OCI-LY7 (cell line): Measurements from ENCODE around the gene PAM16. TPM values are rescaled to one million over a fixed set of nuclear protein-coding genes. Genes with fewer than 3 reads are reported as not detected.
"Not testable (repeated sequence)": the region's sequence is repeated elsewhere in the genome, so short reads cannot be mapped to it uniquely, and the experiment has no call there.

ENCODE experiments used
- BruUV-seq: library from RNA; stranded (reverse); fragments of 400-500 nt; replicated peaks from 2 replicates; lab custom pipeline; 2021; lab: Mats Ljungman, UMichigan
- CTCF ChIA-PET: fragments of 300-600 bp; sonication (Branson Sonifier 250); formaldehyde crosslinking; loops from one replicate; lab custom pipeline; 2022; ENCODE audit warnings: antibody characterized with exemption; ENCODE audit not compliant: unreplicated experiment; lab: Charles Lee
- POLR2A ChIA-PET: fragments of 300-600 bp; sonication (Branson Sonifier 250); formaldehyde crosslinking; loops from one replicate; lab custom pipeline; 2022; ENCODE audit warnings: antibody characterized with exemption; lab: Charles Lee
- DNase-seq: peaks from one replicate; pipeline ENCODE4 v3.0.0-alpha.2; 2015; ENCODE audit warnings: low spot score
- H2AFZ ChIP-seq: fragments of 200-600 bp; sonication (generic), shearing (Covaris generic); 2 replicates; pipeline ENCODE4 v1.6.1; 2014; ENCODE audit warnings: mild to moderate bottlenecking, antibody characterized with exemption, low read length, moderate library complexity
- H3K27ac ChIP-seq: fragments of 200-600 bp; sonication (generic); 2 replicates; pipeline ENCODE4 v1.5.1; 2014; ENCODE audit warnings: mixed run types, low read depth, mild to moderate bottlenecking, moderate library complexity, low read length, inconsistent platforms; ENCODE audit not compliant: poor library complexity, severe bottlenecking
- H3K36me3 ChIP-seq: fragments of 200-600 bp; sonication (generic); 2 replicates; pipeline ENCODE4 v1.6.1; 2014; ENCODE audit warnings: mild to moderate bottlenecking, antibody characterized with exemption, low read length, moderate library complexity, mixed read lengths; ENCODE audit not compliant: insufficient read depth
- H3K4me1 ChIP-seq: fragments of 200-600 bp; sonication (generic); 2 replicates; pipeline ENCODE4 v1.5.1; 2014; ENCODE audit warnings: mild to moderate bottlenecking, low read length; ENCODE audit not compliant: insufficient read depth, poor library complexity, severe bottlenecking
- H3K4me2 ChIP-seq: fragments of 200-600 bp; sonication (generic); 2 replicates; pipeline ENCODE4 v1.6.1; 2014; ENCODE audit warnings: mild to moderate bottlenecking, low read length
- H3K4me3 ChIP-seq: fragments of 200-600 bp; sonication (generic); 2 replicates; pipeline ENCODE4 v1.5.1; 2014; ENCODE audit warnings: mild to moderate bottlenecking, low read depth, low read length; ENCODE audit not compliant: poor library complexity, severe bottlenecking
- H3K79me2 ChIP-seq: fragments of 200-600 bp; sonication (generic); 2 replicates; pipeline ENCODE4 v1.6.1; 2016; ENCODE audit warnings: low read depth, mild to moderate bottlenecking, low read length, moderate library complexity, mixed read lengths; ENCODE audit not compliant: insufficient read depth
- H3K9me2 ChIP-seq: fragments of 200-600 bp; sonication (generic); 2 replicates; pipeline ENCODE4 v1.6.1; 2016; ENCODE audit warnings: mild to moderate bottlenecking, low read length, mixed read lengths; ENCODE audit not compliant: insufficient read depth
- H3K9me3 ChIP-seq: fragments of 200-600 bp; sonication (generic); 2 replicates; pipeline ENCODE4 v1.6.1; 2014; ENCODE audit warnings: mild to moderate bottlenecking, mixed run types, low read length, mixed read lengths
- H4K20me1 ChIP-seq: fragments of 200-600 bp; sonication (generic); 2 replicates; pipeline ENCODE4 v1.6.1; 2014; ENCODE audit warnings: mild to moderate bottlenecking, antibody characterized with exemption, low read length, moderate library complexity, mixed read lengths; ENCODE audit not compliant: insufficient read depth
- EZH2phosphoT487 ChIP-seq: fragments of 200-600 bp; sonication (generic); IDR thresholded peaks from 2 replicates; pipeline ENCODE4 v1.6.1; 2018; ENCODE audit warnings: low read depth, borderline replicate concordance, mild to moderate bottlenecking, mixed run types, antibody characterized with exemption, low read length, moderate library complexity, mixed read lengths
- intact Hi-C: fragments of 100-400 bp; cut with micrococcal nuclease; formaldehyde crosslinking; loops from one replicate; pipeline ENCODE4 v1.10.0; 2022; ENCODE audit not compliant: unreplicated experiment
- total RNA-seq, 2 experiments: library from RNA; depleted of rRNA in 1 of 2; stranded (reverse); fragments of >200 nt in 1 of 2; shearing (Covaris generic) in 1 of 2; gene quantifications; 2 replicates each; pipeline ENCODE4 v1.2.3, GENCODE V29; 2014 to 2022
- TF ChIP-seq, protein P1 (sequence below): fragments of 200-600 bp; sonication (generic); conservative IDR thresholded peaks from 2 replicates; pipeline ENCODE4 v1.5.1; 2014; ENCODE audit warnings: mild to moderate bottlenecking, antibody characterized with exemption, low read length, moderate library complexity, mixed read lengths

PAM16 gene
- total RNA-seq, 2 experiments from 2014 or later = 80.6 to 82.4 TPM

DNA sequence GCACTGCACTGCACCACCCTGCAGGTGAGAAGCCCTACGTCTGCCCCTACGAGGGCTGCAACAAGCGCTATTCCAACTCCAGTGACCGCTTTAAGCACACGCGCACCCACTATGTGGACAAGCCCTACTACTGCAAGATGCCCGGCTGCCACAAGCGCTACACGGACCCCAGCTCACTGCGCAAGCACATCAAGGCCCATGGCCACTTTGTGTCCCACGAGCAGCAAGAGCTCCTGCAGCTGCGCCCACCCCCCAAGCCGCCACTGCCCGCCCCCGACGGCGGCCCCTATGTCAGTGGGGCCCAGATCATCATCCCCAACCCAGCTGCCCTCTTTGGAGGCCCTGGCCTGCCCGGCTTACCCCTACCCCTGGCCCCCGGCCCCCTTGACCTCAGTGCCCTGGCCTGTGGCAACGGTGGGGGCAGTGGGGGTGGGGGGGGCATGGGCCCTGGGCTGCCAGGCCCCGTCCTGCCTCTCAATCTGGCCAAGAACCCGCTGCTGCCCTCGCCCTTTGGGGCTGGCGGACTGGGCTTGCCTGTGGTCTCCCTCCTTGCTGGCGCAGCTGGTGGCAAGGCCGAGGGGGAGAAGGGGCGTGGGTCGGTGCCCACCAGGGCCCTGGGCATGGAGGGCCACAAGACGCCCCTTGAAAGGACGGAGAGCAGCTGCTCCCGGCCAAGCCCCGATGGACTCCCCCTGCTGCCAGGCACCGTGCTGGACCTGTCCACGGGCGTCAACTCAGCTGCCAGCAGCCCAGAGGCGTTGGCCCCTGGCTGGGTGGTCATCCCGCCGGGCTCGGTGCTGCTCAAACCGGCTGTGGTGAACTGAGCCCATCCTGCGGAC lies 14.2 kb downstream of the PAM16 start:
- POLR2A ChIA-PET = no interaction called here
- Histone ChIP-seq H3K79me2 (no peaks in the 10 kb centered on the region), H3K36me3 (peaks cover 37% of the 10 kb centered on the region; the same call in 1 of the 2 replicates), H3K27ac (no peak overlapping the region), H3K9me2 (no peaks in the 10 kb centered on the region), H3K4me3 (no peak overlapping the region), H2AFZ (no peak overlapping the region), H3K9me3 (no peaks in the 10 kb centered on the region), H3K4me2 (no peak overlapping the region), H3K4me1 (no peaks in the 10 kb centered on the region), H4K20me1 (no peaks in the 10 kb centered on the region)
- no peak for TF ChIP-seq EZH2phosphoT487
- TF ChIP-seq, protein P1, sequence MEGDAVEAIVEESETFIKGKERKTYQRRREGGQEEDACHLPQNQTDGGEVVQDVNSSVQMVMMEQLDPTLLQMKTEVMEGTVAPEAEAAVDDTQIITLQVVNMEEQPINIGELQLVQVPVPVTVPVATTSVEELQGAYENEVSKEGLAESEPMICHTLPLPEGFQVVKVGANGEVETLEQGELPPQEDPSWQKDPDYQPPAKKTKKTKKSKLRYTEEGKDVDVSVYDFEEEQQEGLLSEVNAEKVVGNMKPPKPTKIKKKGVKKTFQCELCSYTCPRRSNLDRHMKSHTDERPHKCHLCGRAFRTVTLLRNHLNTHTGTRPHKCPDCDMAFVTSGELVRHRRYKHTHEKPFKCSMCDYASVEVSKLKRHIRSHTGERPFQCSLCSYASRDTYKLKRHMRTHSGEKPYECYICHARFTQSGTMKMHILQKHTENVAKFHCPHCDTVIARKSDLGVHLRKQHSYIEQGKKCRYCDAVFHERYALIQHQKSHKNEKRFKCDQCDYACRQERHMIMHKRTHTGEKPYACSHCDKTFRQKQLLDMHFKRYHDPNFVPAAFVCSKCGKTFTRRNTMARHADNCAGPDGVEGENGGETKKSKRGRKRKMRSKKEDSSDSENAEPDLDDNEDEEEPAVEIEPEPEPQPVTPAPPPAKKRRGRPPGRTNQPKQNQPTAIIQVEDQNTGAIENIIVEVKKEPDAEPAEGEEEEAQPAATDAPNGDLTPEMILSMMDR = no peak
- CTCF ChIA-PET = no interaction called here
- intact Hi-C loops = no loop called here
- BruUV-seq = no TSS peak
- DNase-seq = no peak

DNA sequence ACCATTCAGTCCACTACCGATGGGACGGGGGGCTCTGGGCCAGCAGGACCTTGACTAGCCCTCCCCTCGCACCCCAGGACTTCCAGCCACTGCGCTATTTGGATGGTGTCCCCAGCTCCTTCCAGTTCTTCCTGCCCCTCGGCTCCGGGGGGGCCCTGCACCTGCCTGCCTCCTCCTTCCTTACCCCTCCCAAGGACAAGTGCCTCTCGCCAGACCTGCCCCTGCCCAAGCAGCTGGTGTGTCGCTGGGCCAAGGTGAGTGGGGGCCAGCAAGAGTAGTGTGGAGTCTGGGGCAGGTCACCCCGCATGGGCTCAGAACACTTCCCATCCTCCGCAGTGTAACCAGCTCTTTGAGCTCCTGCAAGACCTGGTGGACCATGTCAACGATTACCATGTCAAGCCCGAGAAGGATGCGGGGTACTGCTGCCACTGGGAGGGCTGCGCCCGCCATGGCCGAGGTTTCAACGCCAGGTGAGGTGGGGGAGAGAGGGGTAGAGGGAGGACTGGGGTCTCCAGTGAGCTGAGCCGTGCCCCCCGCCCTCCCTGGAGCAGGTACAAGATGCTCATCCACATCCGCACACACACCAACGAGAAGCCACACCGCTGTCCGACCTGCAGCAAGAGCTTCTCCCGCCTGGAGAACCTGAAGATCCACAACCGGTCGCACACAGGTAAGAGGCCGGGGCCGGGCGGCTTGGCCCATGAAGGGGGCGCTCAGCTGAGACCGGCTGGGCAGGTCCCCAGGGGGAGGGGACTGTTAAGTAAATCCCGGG lies 16.2 kb downstream of the PAM16 start:
- ChIA-PET CTCF (no interaction called here), POLR2A (interaction anchor here (0.8 kb wide), 1 partner anchor 52 kb away, joined by 5 read pairs; no protein-coding TSS in a partner anchor)
- Histone ChIP-seq H3K27ac (no peak overlapping the region), H3K9me3 (no peaks in the 10 kb centered on the region), H3K36me3 (peaks cover 17% of the 10 kb centered on the region; the same call in 1 of the 2 replicates), H3K4me1 (no peaks in the 10 kb centered on the region), H3K9me2 (no peaks in the 10 kb centered on the region), H3K4me3 (no peak overlapping the region), H3K4me2 (no peak overlapping the region), H4K20me1 (no peaks in the 10 kb centered on the region), H3K79me2 (no peaks in the 10 kb centered on the region), H2AFZ (no peak overlapping the region)
- TF ChIP-seq, protein P1 = no peak
- TF ChIP-seq EZH2phosphoT487 = no peak
- intact Hi-C loops = no loop called here
- DNase-seq = no peak
- no TSS peak for BruUV-seq

DNA sequence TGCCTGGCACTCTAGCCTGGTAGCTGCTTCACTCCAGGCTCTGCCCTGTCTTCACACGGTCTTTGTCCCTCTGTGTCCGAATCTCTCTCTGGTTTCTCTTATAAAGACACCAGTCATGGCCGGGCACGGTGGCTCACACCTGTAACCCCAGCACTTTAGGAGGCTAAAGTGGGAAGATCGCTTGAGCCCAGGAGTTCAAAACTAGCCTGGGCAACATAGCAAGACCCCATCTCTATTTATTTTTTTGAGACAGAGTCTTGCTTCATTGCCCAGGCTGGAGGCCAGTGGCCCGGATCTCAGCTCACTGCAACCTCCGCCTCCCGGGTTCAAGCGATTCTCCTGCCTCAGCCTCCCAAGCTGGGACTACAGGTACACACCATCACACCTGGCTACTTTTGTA lies 17.4 kb downstream of the PAM16 start:
- H2AFZ ChIP-seq, H3K79me2 ChIP-seq, BruUV-seq, H3K4me1 ChIP-seq, H3K9me2 ChIP-seq, H3K9me3 ChIP-seq, H4K20me1 ChIP-seq, DNase-seq, H3K4me3 ChIP-seq, H3K27ac ChIP-seq, H3K36me3 ChIP-seq, CTCF ChIA-PET, H3K4me2 ChIP-seq, intact Hi-C loops: not testable (repeated sequence)
- POLR2A ChIA-PET = interaction anchor here (0.8 kb wide), 1 partner anchor 50 kb away, joined by 5 read pairs; no protein-coding TSS in a partner anchor
